Epithelial cell of proximal tubule (primary cell): Measurements from ENCODE around the gene PDSS2. TPM values are rescaled to one million over a fixed set of nuclear protein-coding genes. Genes with fewer than 3 reads are reported as not detected.
A peak's percentile ranks its signal among the peaks of the same experiment; 100 is the strongest.

Source experiments
- DNase-seq: peaks from one replicate; pipeline ENCODE4 v3.0.0-alpha.2; 2011; ENCODE audit warnings: low read depth
- H3K4me3 ChIP-seq: 2 replicates; pipeline ENCODE4 v1.5.1; 2011; ENCODE audit warnings: low read depth, mild to moderate bottlenecking, low read length
- total RNA-seq: library from RNA; depleted of rRNA; stranded (reverse); fragments of >200 nt; gene quantifications from 2 replicates; pipeline ENCODE4 v1.2.3, GENCODE V29; 2015
- TF ChIP-seq, protein P1 (sequence below): conservative IDR thresholded peaks from 2 replicates; pipeline ENCODE4 v1.5.1; 2012; ENCODE audit warnings: low read depth, mild to moderate bottlenecking, low read length

Gene PDSS2
- total RNA-seq, 1 donor from 2014 or later, result 7.4 TPM

DNA sequence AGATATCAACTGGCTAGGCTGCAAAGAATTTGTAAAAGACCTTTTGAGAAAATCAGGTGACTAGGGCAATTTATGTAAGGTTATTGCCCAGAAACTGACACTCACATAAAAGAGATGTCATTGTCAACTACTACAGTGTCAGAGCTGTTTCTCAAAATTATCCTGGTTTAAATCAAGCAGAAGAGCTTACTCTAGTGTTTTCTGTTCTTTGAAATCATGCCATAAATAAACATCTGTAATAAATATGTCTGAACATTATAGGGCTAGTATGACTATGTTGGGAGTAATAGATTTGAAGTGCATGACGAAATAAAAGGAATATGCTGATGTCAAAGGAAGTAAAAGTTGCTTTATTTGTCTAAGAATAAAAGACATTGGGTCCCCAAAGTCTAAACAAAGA, 11.0 kb upstream of the PDSS2 start:
- H3K4me3 ChIP-seq, result no peak overlapping the region
- TF ChIP-seq, protein P1, sequence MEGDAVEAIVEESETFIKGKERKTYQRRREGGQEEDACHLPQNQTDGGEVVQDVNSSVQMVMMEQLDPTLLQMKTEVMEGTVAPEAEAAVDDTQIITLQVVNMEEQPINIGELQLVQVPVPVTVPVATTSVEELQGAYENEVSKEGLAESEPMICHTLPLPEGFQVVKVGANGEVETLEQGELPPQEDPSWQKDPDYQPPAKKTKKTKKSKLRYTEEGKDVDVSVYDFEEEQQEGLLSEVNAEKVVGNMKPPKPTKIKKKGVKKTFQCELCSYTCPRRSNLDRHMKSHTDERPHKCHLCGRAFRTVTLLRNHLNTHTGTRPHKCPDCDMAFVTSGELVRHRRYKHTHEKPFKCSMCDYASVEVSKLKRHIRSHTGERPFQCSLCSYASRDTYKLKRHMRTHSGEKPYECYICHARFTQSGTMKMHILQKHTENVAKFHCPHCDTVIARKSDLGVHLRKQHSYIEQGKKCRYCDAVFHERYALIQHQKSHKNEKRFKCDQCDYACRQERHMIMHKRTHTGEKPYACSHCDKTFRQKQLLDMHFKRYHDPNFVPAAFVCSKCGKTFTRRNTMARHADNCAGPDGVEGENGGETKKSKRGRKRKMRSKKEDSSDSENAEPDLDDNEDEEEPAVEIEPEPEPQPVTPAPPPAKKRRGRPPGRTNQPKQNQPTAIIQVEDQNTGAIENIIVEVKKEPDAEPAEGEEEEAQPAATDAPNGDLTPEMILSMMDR, result no peak
- DNase-seq, result no peak

DNA sequence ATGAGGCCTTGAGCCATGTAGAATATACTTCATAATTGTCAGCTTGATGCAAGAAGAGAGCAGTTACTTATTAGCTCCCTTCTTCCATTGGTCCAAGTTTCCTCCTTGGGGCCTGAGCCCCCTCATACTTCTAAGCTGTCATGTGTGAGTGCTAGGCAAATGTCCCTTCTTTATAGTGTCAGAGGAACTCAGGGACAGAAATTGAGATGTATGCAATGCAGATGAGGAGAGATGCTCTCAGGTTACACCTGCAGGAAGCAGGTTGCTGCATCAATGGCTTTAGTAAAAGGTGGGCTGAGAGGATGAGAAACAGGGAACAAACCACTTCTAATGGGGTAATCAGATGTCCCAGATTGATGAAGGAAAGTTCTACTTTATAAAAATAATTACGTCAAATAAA, 6.7 kb upstream of the PDSS2 start:
- no peak overlapping the region for H3K4me3 ChIP-seq
- TF ChIP-seq, protein P1, result no peak
- no peak for DNase-seq

DNA sequence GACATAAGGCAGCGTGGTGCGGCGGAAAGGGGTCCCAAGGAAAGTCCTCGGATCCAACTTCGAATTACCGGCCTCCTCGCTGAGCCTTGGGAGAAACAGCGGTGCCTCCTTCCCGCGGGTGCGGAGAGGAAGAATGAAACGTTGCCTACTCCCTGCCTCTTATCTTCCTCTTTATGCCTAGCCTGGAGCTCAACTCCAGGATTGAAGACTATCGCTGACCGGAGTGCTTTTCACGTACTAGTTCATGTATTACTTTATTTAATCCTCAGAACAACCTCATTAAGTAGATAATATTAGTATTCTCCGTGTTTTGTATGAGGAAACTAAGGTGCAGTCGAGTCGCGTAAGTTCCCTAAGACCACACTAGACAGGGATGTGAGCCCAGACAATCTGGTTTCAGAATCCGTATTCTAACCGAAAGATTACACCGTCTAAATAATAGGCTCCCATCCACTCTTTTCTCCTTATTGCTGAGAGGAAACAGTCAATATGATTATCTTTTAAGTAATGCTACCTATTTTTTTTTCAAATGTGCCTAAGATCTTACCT, 793 bp upstream of the PDSS2 start:
- TF ChIP-seq, protein P1, result no peak
- H3K4me3 ChIP-seq, result peak overlapping the region; percentile 93
- DNase-seq, result no peak

DNA sequence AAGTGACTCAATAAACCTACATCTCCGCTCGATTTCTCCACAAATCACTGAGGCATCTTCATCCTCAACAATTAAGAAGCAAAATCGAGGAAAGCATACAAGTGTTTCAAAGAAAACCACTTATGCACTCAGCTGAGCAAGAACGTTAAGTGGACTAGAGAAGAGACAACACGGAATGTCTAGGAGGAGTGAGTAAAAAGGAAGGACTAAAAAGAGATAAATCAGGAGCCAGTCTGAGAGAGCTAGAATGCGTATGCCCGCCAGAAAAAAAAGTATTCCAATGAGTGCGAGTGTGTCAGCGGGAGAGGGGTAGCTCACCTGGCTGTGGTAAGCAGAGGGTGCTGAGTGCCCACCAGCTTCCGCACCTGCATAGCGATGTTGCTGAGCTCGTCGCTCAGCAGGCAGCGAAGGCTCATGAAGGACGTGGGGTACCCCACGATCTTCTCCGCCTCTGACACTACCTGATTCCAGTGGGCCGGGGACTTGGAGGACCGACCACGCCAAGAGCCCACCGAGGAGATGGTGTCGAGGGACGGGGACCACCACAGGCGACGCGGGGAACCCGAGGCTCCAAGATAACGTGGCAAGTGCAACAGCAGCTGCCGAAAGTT, 587 bp downstream of the PDSS2 start:
- no peak for DNase-seq
- H3K4me3 ChIP-seq, result peak overlapping the region; percentile 93
- TF ChIP-seq, protein P1, result no peak

DNA sequence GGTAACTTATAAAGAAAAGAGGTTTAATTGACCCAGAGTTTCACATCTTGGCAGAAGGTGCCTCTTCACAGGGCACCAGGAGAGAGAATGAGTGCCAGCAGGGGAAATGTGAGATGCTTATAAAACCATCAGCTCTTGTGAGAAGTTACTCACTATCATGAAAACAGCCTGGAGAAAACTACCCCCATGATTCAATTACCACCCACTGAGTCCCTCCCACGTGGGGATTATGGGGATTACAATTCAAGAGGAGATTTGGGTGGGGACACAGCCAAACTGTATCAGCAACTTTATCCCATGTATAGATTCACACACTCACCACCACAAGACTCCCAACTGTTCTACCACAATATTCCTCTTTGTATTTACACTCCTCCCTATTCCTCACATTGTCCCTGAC, 10.6 kb downstream of the PDSS2 start:
- H3K4me3 ChIP-seq, result no peak overlapping the region
- no peak for DNase-seq
- TF ChIP-seq, protein P1, result no peak

DNA sequence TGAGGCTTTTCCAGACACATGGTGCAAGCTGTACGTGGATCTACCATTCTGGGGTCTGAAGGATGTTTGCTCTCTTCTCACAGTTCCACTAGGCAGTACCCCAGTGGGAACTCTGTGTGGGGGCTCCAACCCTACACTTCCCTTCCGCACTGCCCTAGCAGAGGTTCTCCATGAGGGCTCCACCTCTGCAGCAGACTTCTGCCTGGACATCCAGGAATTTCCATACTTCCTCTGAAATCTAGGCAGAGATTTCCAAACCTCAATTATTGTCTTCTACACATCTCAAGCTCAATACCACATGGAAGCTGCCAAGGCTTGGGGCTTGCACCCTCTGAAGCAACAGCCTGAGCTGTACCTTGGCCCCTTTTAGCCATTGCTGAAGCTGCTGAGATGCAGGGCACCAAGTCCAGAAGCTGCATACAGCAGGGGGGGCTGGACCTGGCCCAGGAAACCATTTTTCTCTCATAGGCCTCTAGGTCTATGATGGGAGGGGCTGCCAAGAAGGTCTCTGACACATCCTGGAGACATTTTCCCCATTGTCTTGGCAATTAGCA, 11.6 kb downstream of the PDSS2 start:
- no peak overlapping the region for H3K4me3 ChIP-seq
- no peak for DNase-seq
- TF ChIP-seq, protein P1, result no peak

DNA sequence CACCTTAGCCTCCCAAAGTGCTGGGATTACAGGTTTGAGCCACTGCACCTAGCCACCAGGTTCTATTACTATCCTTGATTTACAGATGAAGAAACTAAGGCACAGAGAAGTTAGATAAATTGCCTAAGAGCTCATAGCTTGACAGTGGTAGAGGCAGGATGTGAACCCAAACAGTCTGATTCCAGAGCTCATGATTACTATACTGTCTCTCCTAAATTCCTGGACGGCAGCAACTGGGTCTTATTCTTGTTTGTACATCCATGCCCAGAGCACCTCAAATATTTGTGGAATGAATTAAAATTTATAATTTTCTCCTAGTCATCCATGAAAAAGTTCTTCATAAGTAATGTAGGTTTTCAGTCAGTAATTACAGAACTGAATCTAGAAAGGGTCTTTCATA, 15.1 kb downstream of the PDSS2 start:
- H3K4me3 ChIP-seq, result no peak overlapping the region
- TF ChIP-seq, protein P1, result no peak
- DNase-seq, result no peak
